Bone marrow (tissue), 2 donors: ENCODE data around the gene ATP6V1F.
"Not testable (repeated sequence)": the region's sequence is repeated elsewhere in the genome, so short reads cannot be mapped to it uniquely, and the experiment has no call there.

Experiments used
- DNase-seq, 2 donors: peaks; one replicate each; lab custom pipeline; 2025; lab: John Stamatoyannopoulos, UW

ATP6V1F gene

GRCh38 chr7:128903621-128904361 is 41.1 kb downstream of the ATP6V1F start:
- DNase-seq: no peak

- DNase-seq: peak in 1 of 2 donors; percentile 47
Observed at GRCh38 chr7:128904381-128905197, 41.9 kb downstream of the ATP6V1F start.

- no peak for DNase-seq
Observed at GRCh38 chr7:128906001-128906765, 43.5 kb downstream of the ATP6V1F start.

- no peak for DNase-seq
Observed at GRCh38 chr7:128906766-128907559, 44.3 kb downstream of the ATP6V1F start.

GRCh38 chr7:128908750-128909624 is 46.3 kb downstream of the ATP6V1F start:
- DNase-seq: no peak

- no peak for DNase-seq
Observed at GRCh38 chr7:128909625-128910568, 47.2 kb downstream of the ATP6V1F start.

GRCh38 chr7:128910569-128910945 is 47.9 kb downstream of the ATP6V1F start, which contains the start of gene KCP:
Gene KCP, minus strand, starts transcription at chr7:128910709. Its CDS starts 33 bp downstream, at chr7:128910676.
- no peak for DNase-seq

- no peak for DNase-seq
Observed at GRCh38 chr7:128911423-128912031, 48.9 kb downstream of the ATP6V1F start.

- DNase-seq: no peak
Observed at GRCh38 chr7:128912281-128912680, 49.6 kb downstream of the ATP6V1F start.

- DNase-seq: not testable (repeated sequence)
Observed at GRCh38 chr7:128912709-128913495, 50.2 kb downstream of the ATP6V1F start.

- DNase-seq: no peak
Observed at GRCh38 chr7:128913870-128914565, 51.4 kb downstream of the ATP6V1F start.

GRCh38 chr7:128914566-128915151 is 52.0 kb downstream of the ATP6V1F start:
- DNase-seq: no peak

GRCh38 chr7:128915271-128915819 is 52.7 kb downstream of the ATP6V1F start:
- DNase-seq: no peak
